GM12873 (cell line): ENCODE results near the gene G3BP2.

Experiments used
- CTCF ChIP-seq: IDR thresholded peaks from 2 replicates; pipeline ENCODE4 v1.5.1; 2012; ENCODE audit warnings: low read depth, mild to moderate bottlenecking, moderate library complexity, low read length, control low read depth; ENCODE audit not compliant: insufficient read depth; ENCODE audit errors: missing control alignments

Gene G3BP2

GRCh38 chr4:75643651-75644050 lies 29.6 kb downstream of the G3BP2 start:
- TF ChIP-seq CTCF: no peak

DNA sequence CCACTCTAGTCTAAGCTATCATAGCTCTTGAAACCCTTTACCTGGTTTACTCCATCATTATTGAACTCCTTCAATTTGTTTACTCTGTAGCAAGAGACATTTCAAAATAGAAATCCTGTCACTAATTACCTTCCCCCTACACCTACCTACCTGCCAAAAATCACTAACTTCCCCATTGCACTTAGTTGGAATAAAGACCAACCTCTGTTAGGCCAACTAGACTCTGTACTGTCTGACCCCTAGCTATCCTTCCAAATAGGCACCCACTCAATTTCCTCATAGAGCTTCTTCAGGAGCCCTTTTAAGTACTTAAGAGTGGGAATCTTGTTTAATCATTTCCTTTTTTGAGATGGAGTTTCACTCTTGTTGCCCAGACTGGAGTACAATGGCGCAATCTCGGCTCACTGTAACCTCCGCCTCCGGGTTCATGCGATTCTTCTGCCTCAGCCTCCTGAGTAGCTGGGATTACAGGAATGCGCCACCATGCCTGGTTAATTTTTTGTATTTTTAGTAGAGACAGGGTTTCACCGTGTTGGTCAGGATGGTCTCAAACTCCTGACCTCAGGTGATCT lies 34.0 kb downstream of the G3BP2 start:
- no peak for TF ChIP-seq CTCF

- no peak for TF ChIP-seq CTCF
Measured at GRCh38 chr4:75637827-75638226, 35.4 kb downstream of the G3BP2 start.

DNA sequence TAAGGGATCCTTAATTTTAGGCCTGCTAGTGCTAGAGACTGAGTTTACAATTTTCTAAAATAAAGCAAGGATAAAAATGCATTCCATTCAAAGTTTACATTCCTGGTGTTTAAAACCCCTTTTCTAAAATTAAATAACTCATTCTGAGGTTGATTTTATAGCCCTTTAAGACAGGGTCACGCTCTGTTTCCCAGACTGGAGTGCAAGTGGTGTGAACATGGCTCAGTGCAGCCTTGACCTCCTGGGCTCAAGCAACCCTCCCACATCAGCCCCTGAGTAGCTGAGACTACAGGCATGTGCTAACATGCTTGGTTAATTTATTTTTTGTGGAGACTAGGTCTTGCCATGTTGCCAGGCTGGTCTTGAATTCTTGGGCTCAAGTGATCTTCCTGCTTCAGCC lies 36.0 kb downstream of the G3BP2 start:
- no peak for TF ChIP-seq CTCF

GRCh38 chr4:75634951-75635350 lies 38.3 kb downstream of the G3BP2 start:
- no peak for TF ChIP-seq CTCF

DNA sequence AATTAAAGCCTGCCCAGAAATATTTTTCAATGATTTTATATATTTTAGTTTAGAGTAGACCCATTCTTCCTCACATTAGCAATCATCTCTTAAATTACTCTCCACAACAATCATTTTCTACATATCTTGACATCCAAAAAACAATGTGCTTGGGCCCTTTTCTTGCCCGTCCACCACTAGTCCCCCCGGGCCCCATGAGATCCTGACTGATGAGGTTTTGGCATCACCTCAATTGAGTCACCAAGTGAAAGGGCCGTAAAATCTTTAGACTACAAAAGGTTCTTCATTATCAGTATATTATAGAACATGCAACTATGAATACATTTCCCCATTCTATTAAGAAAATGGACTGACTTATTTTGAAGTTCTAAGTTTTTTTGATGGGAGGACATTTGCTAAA lies 38.9 kb downstream of the G3BP2 start:
- TF ChIP-seq CTCF: no peak

DNA sequence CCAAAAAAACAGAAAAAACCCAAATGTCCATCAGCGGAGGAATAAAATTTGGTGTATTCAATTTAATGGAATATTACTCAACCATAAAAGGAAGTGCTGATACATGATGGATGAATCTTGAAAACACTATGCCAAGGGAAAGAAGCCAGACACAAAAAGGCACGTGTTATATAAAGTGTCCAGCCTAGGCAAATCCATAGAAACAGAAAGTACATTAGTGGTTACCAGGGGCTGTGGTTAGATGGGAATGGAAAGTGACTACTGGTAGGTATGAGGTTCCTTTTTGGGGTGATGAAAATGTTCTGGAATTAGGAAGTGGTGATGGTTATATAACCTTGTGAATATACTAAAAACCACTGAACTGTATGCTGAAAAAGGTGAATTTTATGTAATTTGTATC lies 39.4 kb downstream of the G3BP2 start:
- no peak for TF ChIP-seq CTCF
